ENCODE data around the gene SMIM10. TPM values are rescaled to one million over a fixed set of nuclear protein-coding genes. Genes with fewer than 3 reads are reported as not detected.
"Not testable (repeated sequence)": the region's sequence is repeated elsewhere in the genome, so short reads cannot be mapped to it uniquely, and the experiment has no call there.

Gene SMIM10
- polyA plus RNA-seq, 1 donor (not counting 4 experiments of a cell fraction or from before 2014, with no cell fraction given) = 0.04 TPM

DNA sequence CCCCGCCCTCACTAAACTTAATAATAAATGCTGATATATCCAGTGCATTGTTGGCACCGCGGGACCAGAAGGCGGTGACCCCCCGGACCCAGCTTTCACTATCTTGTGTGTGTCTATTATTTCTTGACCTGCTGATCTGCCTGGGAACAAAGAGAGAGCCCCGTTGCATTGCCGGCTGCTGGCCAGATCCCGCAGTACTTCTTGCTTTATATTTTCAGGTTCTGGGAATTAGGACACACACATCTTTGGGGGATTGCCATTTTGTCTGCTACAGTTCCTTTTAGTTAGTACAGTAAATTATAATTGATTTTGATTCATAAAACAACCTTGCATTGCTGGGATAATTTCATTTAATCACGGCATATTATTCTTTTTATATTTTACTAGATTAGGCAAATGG is 33.7 kb downstream of the SMIM10 start:
- TF ChIP-seq CTCF (optimal IDR thresholded peaks at IDR 0.05 in 1 of 3, IDR thresholded peaks at IDR 0.05 in 1 of 3, conservative IDR thresholded peaks at IDR 0.05 in 1 of 3; ENCODE audit: extremely low read depth in 1 of 3, insufficient read depth in 2 of 3, low read length in 3 of 3) (no peak), EZH2 (IDR thresholded peaks at IDR 0.05; ENCODE audit: low read length) (no peak)
- Histone ChIP-seq H3K9ac (ENCODE audit: control insufficient read depth, extremely low read depth, insufficient read depth, low read length) (no peak overlapping the region), H3K27ac (ENCODE audit: control insufficient read depth, insufficient read depth, low read length) (no peak overlapping the region), H3K79me2 (ENCODE audit: control insufficient read depth, insufficient read depth, low read length) (no peaks in the 10 kb centered on the region), H3K27me3 (ENCODE audit: control insufficient read depth, extremely low read depth, insufficient read depth, low read length) (no peaks in the 10 kb centered on the region), H3K36me3 (ENCODE audit: control insufficient read depth in 2 of 2, extremely low read depth in 1 of 2, insufficient read depth in 2 of 2, low read length in 2 of 2) (no peaks in the 10 kb centered on the region), H3K9me3 (ENCODE audit: control insufficient read depth, low read depth, low read length) (no peaks in the 10 kb centered on the region), H3K4me2 (ENCODE audit: control insufficient read depth, extremely low read depth, insufficient read depth, low read depth, low read length) (peak overlapping the region; percentile 12), H3K4me1 (ENCODE audit: control insufficient read depth, extremely low read depth, insufficient read depth, low read length) (peaks cover 2% of the 10 kb centered on the region), H3K4me3 (ENCODE audit: control insufficient read depth in 2 of 3, extremely low read depth in 1 of 3, insufficient read depth in 2 of 3, low read depth in 1 of 3, low read length in 3 of 3) (no peak overlapping the region), H4K20me1 (ENCODE audit: control insufficient read depth, extremely low read depth, insufficient read depth, low read length) (no peaks in the 10 kb centered on the region), H2AFZ (ENCODE audit: control insufficient read depth, low read length) (no peak overlapping the region), H3K9me1 (ENCODE audit: control insufficient read depth, extremely low read depth, insufficient read depth, low read length) (no peaks in the 10 kb centered on the region)
- no peak for FAIRE-seq
- dilution Hi-C loops (cut with MboI; ENCODE audit: extremely low pct_ligation_motif_present, low sequenced_read_pairs) = no loop called here
- DNase-seq (ENCODE audit: low read depth, low spot score) = no peak

DNA sequence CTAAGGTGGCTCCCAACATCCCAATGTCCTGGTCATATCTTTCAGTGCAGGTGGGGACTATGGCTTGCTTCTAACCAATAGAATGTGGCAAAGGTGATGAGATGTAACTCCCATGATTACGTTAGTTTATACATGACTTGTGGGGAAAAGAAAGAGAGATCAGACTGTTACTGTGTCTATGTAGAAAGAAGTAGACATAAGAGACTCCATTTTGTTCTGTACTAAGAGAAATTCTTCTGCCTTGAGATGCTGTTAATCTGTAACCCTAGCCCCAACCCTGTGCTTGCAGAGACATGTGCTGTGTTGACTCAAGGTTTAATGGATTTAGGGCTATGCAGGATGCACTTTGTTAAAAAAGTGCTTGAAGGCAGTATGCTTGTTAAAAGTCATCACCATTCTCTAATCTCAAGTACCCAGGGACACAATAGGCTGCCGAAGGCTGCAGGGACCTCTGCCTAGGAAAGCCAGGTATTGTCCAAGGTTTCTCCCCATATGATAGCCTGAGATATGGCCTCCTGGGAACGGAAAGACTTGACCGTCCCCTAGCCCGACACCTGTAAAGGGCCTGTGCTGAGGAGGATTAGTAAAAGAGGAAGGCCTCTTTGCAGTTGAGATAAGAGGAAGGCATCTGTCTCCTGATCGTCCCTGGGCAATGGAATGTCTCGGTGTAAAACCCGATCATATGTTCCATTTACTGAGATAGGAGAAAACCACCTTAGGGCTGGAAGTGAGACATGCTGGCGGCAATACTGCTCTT is 39.6 kb downstream of the SMIM10 start:
- H3K27ac ChIP-seq (ENCODE audit: control insufficient read depth, insufficient read depth, low read length); H3K9me3 ChIP-seq (ENCODE audit: control insufficient read depth, low read depth, low read length); H3K4me2 ChIP-seq (ENCODE audit: control insufficient read depth, extremely low read depth, insufficient read depth, low read depth, low read length); H3K9ac ChIP-seq (ENCODE audit: control insufficient read depth, extremely low read depth, insufficient read depth, low read length); H3K27me3 ChIP-seq (ENCODE audit: control insufficient read depth, extremely low read depth, insufficient read depth, low read length); dilution Hi-C loops (cut with MboI; ENCODE audit: extremely low pct_ligation_motif_present, low sequenced_read_pairs); H4K20me1 ChIP-seq (ENCODE audit: control insufficient read depth, extremely low read depth, insufficient read depth, low read length); H3K9me1 ChIP-seq (ENCODE audit: control insufficient read depth, extremely low read depth, insufficient read depth, low read length); H3K4me3 ChIP-seq (ENCODE audit: control insufficient read depth in 2 of 3, extremely low read depth in 1 of 3, insufficient read depth in 2 of 3, low read depth in 1 of 3, low read length in 3 of 3); H3K36me3 ChIP-seq (ENCODE audit: control insufficient read depth in 2 of 2, extremely low read depth in 1 of 2, insufficient read depth in 2 of 2, low read length in 2 of 2); DNase-seq (ENCODE audit: low read depth, low spot score); H2AFZ ChIP-seq (ENCODE audit: control insufficient read depth, low read length); FAIRE-seq: not testable (repeated sequence)
- H3K4me1 ChIP-seq (ENCODE audit: control insufficient read depth, extremely low read depth, insufficient read depth, low read length) = peaks cover 11% of the 10 kb centered on the region
- H3K79me2 ChIP-seq (ENCODE audit: control insufficient read depth, insufficient read depth, low read length) = peaks cover 13% of the 10 kb centered on the region

DNA sequence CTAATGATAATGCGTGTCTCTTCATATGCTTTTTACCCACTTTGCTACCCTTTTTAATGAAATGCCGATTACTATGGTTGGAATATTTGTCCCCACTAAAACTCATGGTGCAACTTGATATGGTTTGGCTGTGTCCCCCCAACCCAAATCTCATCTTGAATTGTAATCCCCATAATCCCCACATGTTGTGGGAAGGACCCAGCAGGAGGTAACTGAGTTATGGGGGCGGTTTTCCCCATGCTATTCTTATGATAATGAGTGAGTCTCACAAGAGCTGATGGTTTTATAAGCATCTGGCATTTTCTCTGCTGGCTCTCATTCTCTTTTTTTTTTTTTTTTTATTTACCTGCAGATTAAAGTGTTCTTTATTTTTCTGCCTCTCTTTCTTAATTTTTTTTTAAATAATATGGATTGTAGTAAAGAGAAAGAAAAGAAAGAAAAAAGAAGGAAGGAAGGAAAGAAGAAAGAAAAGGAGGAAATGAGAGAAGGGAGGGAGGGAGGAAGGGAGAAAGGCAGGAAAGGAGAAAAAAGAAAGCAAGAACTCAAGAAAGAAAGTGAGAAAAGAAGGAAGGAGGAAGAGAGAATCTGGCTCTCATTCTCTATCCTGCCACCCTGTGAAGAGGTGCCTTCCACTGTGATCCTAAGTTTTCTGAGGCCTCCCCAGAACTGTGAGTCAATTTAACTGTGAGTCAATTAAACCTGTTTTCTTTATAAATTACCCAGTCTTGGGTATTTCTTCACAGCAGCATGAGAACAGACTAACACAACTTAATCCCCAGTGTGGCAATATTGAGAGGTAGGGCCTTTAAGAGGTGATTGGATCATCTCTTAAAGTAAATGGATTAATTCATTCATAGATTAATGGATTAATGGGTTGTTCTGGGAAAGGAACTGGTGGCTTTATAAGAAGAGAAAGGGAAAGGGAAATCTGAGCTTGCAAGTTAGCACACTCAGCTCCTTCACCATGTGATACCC is 50.6 kb downstream of the SMIM10 start:
- H3K27me3 ChIP-seq (ENCODE audit: control insufficient read depth, extremely low read depth, insufficient read depth, low read length); H3K9me3 ChIP-seq (ENCODE audit: control insufficient read depth, low read depth, low read length); H3K4me1 ChIP-seq (ENCODE audit: control insufficient read depth, extremely low read depth, insufficient read depth, low read length); H4K20me1 ChIP-seq (ENCODE audit: control insufficient read depth, extremely low read depth, insufficient read depth, low read length); dilution Hi-C loops (cut with MboI; ENCODE audit: extremely low pct_ligation_motif_present, low sequenced_read_pairs); DNase-seq (ENCODE audit: low read depth, low spot score); H3K4me3 ChIP-seq (ENCODE audit: control insufficient read depth in 2 of 3, extremely low read depth in 1 of 3, insufficient read depth in 2 of 3, low read depth in 1 of 3, low read length in 3 of 3); H3K27ac ChIP-seq (ENCODE audit: control insufficient read depth, insufficient read depth, low read length); H3K4me2 ChIP-seq (ENCODE audit: control insufficient read depth, extremely low read depth, insufficient read depth, low read depth, low read length); H3K9ac ChIP-seq (ENCODE audit: control insufficient read depth, extremely low read depth, insufficient read depth, low read length); H3K36me3 ChIP-seq (ENCODE audit: control insufficient read depth in 2 of 2, extremely low read depth in 1 of 2, insufficient read depth in 2 of 2, low read length in 2 of 2); H3K79me2 ChIP-seq (ENCODE audit: control insufficient read depth, insufficient read depth, low read length); H3K9me1 ChIP-seq (ENCODE audit: control insufficient read depth, extremely low read depth, insufficient read depth, low read length); FAIRE-seq; H2AFZ ChIP-seq (ENCODE audit: control insufficient read depth, low read length): not testable (repeated sequence)
